HFF-Myc (cell line): ENCODE data around the gene JMJD8.
A peak's percentile ranks its signal among the peaks of the same experiment; 100 is the strongest.
"Not testable (repeated sequence)": the region's sequence is repeated elsewhere in the genome, so short reads cannot be mapped to it uniquely, and the experiment has no call there.

Experiments
- DNase-seq: peaks from one replicate; pipeline ENCODE4 v3.0.0-alpha.2; 2011; ENCODE audit warnings: low read depth; ENCODE audit errors: extremely low read depth
- H3K4me3 ChIP-seq: replicated peaks from 2 replicates; pipeline ENCODE4 v1.5.1; 2011; ENCODE audit warnings: low read depth, mild to moderate bottlenecking, control low read depth, low read length
- TF ChIP-seq, protein P1 (sequence below): IDR thresholded peaks from 2 replicates; pipeline ENCODE4 v1.5.1; 2012; ENCODE audit warnings: mild to moderate bottlenecking, low read depth, low read length, control low read depth; ENCODE audit errors: missing control alignments

JMJD8 gene

DNA sequence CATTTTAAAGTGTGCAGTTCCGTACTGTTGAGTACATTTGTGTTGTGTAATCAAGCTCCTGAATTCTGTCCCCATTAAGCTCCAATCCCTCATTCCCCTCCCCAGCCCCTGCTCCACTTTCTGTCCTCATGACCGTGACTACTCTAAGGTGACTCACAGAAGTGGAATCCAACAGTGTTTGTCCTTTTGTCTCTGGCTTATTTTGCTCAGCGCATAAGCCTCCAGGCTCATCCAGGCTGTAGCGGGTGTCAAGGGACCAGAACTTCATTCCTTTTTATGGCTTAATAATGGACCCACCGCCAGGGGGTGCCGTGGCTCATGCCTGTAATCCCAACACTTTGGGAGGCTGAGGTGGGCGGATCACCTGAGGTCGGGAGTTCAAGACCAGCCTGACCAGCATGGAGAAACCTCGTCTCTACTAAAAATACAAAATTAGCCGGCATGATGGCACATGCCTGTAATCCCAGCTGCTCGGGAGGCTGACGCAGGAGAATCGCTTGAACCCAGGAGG is 28.7 kb upstream of the JMJD8 start:
- DNase-seq, H3K4me3 ChIP-seq: not testable (repeated sequence)
- TF ChIP-seq, protein P1, sequence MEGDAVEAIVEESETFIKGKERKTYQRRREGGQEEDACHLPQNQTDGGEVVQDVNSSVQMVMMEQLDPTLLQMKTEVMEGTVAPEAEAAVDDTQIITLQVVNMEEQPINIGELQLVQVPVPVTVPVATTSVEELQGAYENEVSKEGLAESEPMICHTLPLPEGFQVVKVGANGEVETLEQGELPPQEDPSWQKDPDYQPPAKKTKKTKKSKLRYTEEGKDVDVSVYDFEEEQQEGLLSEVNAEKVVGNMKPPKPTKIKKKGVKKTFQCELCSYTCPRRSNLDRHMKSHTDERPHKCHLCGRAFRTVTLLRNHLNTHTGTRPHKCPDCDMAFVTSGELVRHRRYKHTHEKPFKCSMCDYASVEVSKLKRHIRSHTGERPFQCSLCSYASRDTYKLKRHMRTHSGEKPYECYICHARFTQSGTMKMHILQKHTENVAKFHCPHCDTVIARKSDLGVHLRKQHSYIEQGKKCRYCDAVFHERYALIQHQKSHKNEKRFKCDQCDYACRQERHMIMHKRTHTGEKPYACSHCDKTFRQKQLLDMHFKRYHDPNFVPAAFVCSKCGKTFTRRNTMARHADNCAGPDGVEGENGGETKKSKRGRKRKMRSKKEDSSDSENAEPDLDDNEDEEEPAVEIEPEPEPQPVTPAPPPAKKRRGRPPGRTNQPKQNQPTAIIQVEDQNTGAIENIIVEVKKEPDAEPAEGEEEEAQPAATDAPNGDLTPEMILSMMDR: peak; percentile 56

DNA sequence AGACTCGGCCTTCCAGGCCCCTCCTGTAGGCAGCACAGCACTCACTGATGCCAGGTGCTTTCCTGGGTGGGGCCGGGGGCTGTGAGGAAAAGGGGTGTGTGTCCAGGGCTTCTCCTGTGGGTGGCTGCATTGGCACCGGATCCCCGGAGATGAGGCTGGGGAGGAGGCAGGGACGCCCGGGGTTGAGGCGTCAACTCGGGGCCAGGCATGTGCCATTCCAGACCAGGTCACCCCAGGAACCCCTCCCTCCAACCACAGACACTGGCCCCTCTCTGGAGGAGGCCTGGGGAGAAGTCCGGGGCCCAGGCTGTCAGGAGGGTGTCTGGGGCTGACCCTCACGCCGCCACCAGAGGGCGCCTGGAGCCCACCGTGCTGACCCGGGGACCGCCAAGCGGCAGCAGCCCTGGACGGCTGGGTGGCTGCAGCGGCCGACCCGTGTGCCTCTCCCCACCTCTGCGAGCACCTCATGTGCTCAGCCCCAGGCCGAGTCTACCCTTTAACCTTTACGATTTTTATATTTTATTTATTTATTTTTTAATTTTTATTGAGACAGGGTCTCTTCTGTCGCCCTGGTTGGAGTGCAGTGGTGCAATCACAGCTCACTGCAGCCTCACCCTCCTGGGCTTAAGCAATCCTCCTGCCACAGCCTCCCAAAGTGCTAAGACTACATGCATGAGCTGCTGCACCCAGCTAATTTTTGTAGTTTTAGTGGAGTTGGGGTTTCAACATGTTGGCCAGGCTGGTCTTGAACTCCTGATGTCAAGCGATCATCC is 27.6 kb upstream of the JMJD8 start:
- TF ChIP-seq, protein P1: peak; percentile 91
- DNase-seq: no peak
- no peak overlapping the region for H3K4me3 ChIP-seq

DNA sequence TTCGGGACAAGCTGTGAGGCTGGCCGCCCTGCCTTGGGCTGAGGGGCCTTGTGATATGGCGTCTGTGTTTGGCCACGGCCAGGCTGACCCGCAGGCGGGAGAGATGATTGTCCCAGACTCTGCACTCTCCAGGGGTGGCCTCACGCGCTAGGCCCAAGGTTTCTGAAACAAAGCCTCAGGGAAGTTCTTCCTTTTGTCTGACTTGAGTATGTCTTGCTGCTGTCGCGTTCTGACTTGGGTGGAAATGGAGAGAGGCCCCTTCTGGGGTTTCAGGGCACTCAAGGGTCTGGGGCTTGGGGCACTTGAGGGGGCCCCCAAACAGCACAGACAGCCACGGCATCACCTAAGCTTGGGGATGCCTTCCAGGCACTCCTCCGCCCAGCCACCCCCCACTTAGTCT is 26.9 kb upstream of the JMJD8 start:
- no peak for DNase-seq
- H3K4me3 ChIP-seq: no peak overlapping the region
- TF ChIP-seq, protein P1: no peak

DNA sequence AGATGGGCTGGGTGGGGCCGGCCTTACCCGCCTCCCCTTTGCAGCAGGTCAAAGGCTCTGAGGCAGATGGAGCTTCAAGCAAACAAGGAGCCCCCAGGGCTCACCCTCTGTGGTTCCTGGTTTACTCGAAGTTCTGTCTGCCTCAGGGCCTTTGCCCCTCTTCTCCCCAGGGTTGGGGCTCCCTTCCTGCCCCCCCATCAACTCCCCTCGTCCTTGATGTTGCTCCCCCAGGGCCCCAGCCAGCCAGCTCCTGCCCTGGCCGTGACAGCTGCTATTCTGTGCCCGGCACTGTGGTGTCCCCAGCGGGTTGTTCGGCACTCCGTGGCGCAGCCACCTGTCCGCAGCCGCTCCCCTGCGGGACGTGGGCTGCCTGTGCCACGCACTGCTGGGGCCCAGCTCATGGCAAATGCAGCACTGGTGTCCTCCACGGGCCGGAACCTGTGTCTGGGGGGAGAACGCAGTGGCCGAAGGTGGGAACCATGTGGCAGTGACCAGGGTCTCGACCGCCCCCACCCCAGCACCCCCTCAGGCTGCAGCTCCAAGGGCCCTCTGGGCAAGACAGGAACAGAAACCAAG is 26.5 kb upstream of the JMJD8 start:
- TF ChIP-seq, protein P1: no peak
- no peak overlapping the region for H3K4me3 ChIP-seq
- DNase-seq: no peak

DNA sequence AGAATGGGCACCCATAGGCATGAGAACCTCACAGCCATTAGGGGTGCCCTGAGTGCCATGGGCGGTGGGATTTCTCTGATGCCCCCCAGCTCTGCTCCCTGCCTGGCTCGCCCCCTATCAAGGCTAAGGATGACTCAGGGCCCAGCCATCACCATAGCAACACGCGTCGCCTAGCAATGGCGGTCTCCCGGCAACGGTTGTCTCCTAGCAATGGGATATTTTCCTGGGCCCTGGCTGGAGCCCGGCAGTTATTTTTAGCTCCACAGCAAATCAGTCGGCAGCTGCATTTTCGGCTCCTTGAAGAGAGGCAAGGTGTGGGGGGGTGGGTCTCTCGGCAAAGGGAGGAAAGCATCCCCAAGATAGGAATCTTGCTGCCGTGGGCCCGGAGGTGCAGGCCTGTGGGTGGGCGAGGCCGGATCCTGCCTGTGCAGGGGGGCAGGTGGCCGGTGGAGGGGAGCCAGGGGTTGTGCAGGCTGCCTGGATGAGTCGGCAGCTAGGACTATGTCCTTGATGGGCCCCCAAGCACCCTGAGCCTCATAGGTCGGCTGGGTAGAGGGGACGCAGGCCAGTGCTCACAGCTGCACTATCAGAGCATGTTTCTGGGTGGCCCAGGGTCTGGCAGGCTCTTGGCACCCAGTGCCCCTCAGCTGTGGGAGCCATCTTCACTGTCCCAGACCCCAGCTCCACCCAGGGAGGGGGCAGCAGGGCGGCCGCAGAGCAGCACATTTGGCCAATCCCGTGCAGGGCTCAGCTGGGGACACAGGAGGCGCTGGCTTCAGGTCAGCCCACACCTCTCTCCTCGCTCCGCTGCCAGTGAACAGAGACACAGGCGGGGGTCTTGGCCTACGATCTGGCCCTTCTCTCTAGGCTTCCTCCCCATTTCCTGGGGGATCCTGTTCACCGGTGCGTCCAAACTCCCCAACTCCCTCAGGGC is 25.7 kb upstream of the JMJD8 start:
- no peak overlapping the region for H3K4me3 ChIP-seq
- TF ChIP-seq, protein P1: no peak
- DNase-seq: no peak

DNA sequence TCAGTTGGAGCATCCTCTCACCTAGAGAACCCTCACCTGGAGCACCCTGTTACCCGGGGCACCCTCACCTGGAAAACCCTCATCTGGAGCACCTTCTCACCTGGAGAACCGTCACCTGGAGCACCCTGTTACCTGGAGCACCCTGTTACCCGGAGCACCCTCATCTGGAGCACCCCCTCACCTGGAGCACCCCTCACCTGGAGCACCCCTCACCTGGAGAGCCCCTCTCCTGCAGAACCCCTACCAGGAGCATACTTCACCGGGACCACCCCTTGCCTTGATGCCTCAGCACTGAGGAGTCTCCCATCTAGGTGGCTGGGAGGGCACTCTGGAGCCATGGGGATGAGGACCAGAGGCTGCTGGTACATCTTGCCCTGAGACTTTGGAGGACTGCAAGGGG is 24.8 kb upstream of the JMJD8 start:
- no peak for DNase-seq
- TF ChIP-seq, protein P1: no peak
- H3K4me3 ChIP-seq: no peak overlapping the region
